CD4-positive, alpha-beta memory T cell (primary cell): Measurements from ENCODE around the gene MLLT11. TPM values are rescaled to one million over a fixed set of nuclear protein-coding genes. Genes with fewer than 3 reads are reported as not detected.

Source experiments
- CTCF ChIA-PET: fragments of 350-600 bp; sonication (Branson Sonifier 250); formaldehyde crosslinking; loops from one replicate; lab custom pipeline; 2021; ENCODE audit warnings: inconsistent platforms; ENCODE audit not compliant: partially characterized antibody; lab: Charles Lee
- POLR2A ChIA-PET: fragments of 350-600 bp; sonication (Branson Sonifier 250); formaldehyde crosslinking; loops from one replicate; lab custom pipeline; 2021; ENCODE audit not compliant: partially characterized antibody; lab: Charles Lee
- DNase-seq, 5 donors: peaks; one replicate each; pipeline versions ENCODE4 v3.0.0 to v3.0.0-alpha.2; 2020 to 2022; ENCODE audit warnings: mixed read lengths in 1 of 5
- H3K27ac ChIP-seq: one replicate; pipeline ENCODE4 v1.7.0; 2013; ENCODE audit warnings: low read depth, low read length
- H3K27me3 ChIP-seq: 2 replicates; pipeline ENCODE4 v1.7.0; 2013; ENCODE audit warnings: mild to moderate bottlenecking, low read length, moderate library complexity; ENCODE audit not compliant: insufficient read depth
- H3K36me3 ChIP-seq: 2 replicates; pipeline ENCODE4 v1.7.0; 2013; ENCODE audit warnings: mild to moderate bottlenecking, low read length, moderate library complexity; ENCODE audit not compliant: insufficient read depth
- H3K4me1 ChIP-seq: 2 replicates; pipeline ENCODE4 v1.7.0; 2013; ENCODE audit warnings: mild to moderate bottlenecking, low read length, moderate library complexity; ENCODE audit not compliant: insufficient read depth
- H3K4me3 ChIP-seq, 2 donors: one replicate each; pipeline ENCODE4 v1.7.0; 2013; ENCODE audit warnings: low read length in 2 of 2, mild to moderate bottlenecking in 1 of 2
- H3K9me3 ChIP-seq, 2 donors: one replicate each; pipeline ENCODE4 v1.7.0; 2013; ENCODE audit warnings: low read length in 2 of 2, control low read depth in 1 of 2; ENCODE audit not compliant: control insufficient read depth in 1 of 2
- H3K27ac Mint-ChIP-seq, 7 donors: one replicate each; pipeline ENCODE4 v1.8.0; 2020 to 2021; ENCODE audit warnings: mixed read lengths in 7 of 7, mild to moderate bottlenecking in 6 of 7, inconsistent platforms in 3 of 7, moderate library complexity in 3 of 7
- H3K27me3 Mint-ChIP-seq, 2 donors: one replicate each; pipeline ENCODE4 v1.8.0; 2020 to 2021; ENCODE audit warnings: mixed read lengths in 2 of 2
- H3K36me3 Mint-ChIP-seq, 2 donors: one replicate each; pipeline ENCODE4 v1.8.0; 2020 to 2021; ENCODE audit warnings: mixed read lengths in 2 of 2, inconsistent platforms in 1 of 2, mild to moderate bottlenecking in 1 of 2
- H3K4me1 Mint-ChIP-seq, 4 donors: one replicate each; pipeline ENCODE4 v1.8.0; 2020 to 2021; ENCODE audit warnings: mixed read lengths in 4 of 4, mild to moderate bottlenecking in 1 of 4
- H3K4me3 Mint-ChIP-seq, 8 donors: one replicate each; pipeline ENCODE4 v1.8.0; 2020 to 2021; ENCODE audit warnings: mixed read lengths in 8 of 8, mild to moderate bottlenecking in 7 of 8, moderate library complexity in 6 of 8, inconsistent platforms in 3 of 8
- H3K9me3 Mint-ChIP-seq, 8 donors: one replicate each; pipeline ENCODE4 v1.8.0; 2020 to 2021; ENCODE audit warnings: mixed read lengths in 8 of 8, mild to moderate bottlenecking in 5 of 8, inconsistent platforms in 3 of 8, moderate library complexity in 1 of 8
- intact Hi-C: fragments of 100-400 bp; cut with micrococcal nuclease; formaldehyde crosslinking; loops from one replicate; pipeline ENCODE4 v1.15.1; 2023
- polyA plus RNA-seq, 2 donors: library from polyadenylated mRNA; unstranded; fragments of 300-500 nt; fragmentation: Illumina TruSeq; gene quantifications; one replicate each; pipeline ENCODE4 v1.2.3, GENCODE V29; 2021
- total RNA-seq, 2 experiments: library from RNA; stranded (reverse); gene quantifications; one replicate each; pipeline ENCODE4 v1.2.3, GENCODE V29; 2021

Gene MLLT11
- total and polyA plus RNA-seq, 4 experiments from 2014 or later = 3.6 to 4.9 (median 4.2) TPM

DNA sequence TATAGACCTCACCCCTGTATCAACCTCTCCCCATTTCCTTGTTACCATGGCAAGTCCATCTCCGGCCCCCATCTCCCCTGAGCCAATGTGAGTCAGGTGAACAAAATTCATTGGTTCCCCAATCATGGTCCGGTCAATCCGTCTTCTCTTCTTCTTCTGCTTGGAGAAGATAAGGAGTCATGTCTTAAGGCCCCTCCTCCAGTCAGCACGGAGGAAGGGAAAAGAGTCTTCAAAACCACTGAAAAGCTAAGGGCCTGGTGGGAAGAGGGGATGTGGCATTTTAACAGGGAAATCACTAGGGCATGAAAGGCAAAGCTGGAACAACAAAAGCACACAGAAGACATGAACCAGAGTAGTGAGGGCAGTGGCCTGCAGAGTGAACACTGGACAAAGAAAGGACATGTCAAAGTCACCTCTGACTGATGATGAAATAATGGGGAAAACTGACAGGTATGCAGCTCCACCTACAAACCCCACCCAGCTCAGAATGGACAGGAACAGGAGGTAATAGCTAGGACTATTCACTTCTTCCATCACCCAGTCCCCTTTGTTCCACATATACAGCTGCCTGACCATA, 5.1 kb upstream of the MLLT11 start:
- peak overlapping the region; percentile 90 for H3K27ac ChIP-seq
- Mint-ChIP-seq H3K36me3 (peaks cover 71 to 88% of the 10 kb centered on the region in 2 donors), H3K9me3 (peaks cover 0 to 7% (median 0%) of the 10 kb centered on the region in 8 donors), H3K27me3 (peaks cover 0 to 1% of the 10 kb centered on the region in 2 donors), H3K4me1 (peaks cover 35 to 96% (median 55%) of the 10 kb centered on the region in 4 donors), H3K27ac (peak overlapping the region; percentile 98 to 100 (median 99)), H3K4me3 (peak overlapping the region; percentile 96 to 100 (median 100))
- peaks cover 46% of the 10 kb centered on the region for H3K36me3 ChIP-seq
- peaks cover 67% of the 10 kb centered on the region for H3K4me1 ChIP-seq
- DNase-seq = no peak
- H3K27me3 ChIP-seq = no peaks in the 10 kb centered on the region
- H3K9me3 ChIP-seq = no peaks in the 10 kb centered on the region
- H3K4me3 ChIP-seq = peak overlapping the region; percentile 87 to 93
- ChIA-PET CTCF (interaction anchor here (0.9 to 9.0 kb wide), 9 partner anchors 8 to 101 kb away, joined by 3 to 92 read pairs (median 5); partner anchors contain the start of genes C1orf56, GABPB2, MINDY1 and TNFAIP8L2), POLR2A (interaction anchor here (1.1 to 16.6 kb wide), 13 partner anchors 8 to 850 kb away, joined by 3 to 325 read pairs (median 6); partner anchors contain the start of genes BNIPL, C1orf56, GABPB2 and MINDY1)
- intact Hi-C loops = loop anchor here (5.0 kb wide), 1 partner anchor 493 kb away; no protein-coding TSS in a partner anchor

DNA sequence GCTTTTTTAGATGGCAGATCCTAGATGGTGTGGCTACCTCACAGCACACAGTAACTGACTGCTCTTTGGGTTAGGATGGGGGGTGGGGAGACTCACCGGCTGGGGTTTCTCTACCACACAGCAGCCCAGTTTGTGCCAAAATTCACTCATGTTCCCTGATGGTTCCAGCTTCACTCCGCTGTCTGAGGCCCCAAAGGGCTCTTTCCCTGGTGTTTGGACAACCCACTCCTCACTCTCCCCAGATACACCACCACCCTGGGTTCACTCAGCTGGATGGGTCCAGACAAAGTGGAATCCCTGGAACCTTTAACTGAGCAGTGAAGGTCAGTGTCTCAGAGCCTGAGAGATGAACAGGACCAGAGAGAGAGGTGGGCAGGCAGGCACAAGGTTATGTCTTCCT, 4.6 kb upstream of the MLLT11 start:
- Mint-ChIP-seq H3K36me3 (peaks cover 71 to 86% of the 10 kb centered on the region in 2 donors), H3K27me3 (peaks cover 0 to 1% of the 10 kb centered on the region in 2 donors), H3K9me3 (peaks cover 0 to 7% (median 0%) of the 10 kb centered on the region in 8 donors), H3K4me3 (peak overlapping the region; percentile 96 to 100 (median 100)), H3K27ac (peak overlapping the region; percentile 98 to 100 (median 99)), H3K4me1 (peaks cover 37 to 96% (median 56%) of the 10 kb centered on the region in 4 donors)
- peak overlapping the region; percentile 87 to 93 for H3K4me3 ChIP-seq
- intact Hi-C loops = loop anchor here (5.0 kb wide), 1 partner anchor 493 kb away; no protein-coding TSS in a partner anchor
- H3K4me1 ChIP-seq = peaks cover 72% of the 10 kb centered on the region
- no peaks in the 10 kb centered on the region for H3K9me3 ChIP-seq
- POLR2A ChIA-PET = interaction anchor here (0.9 to 16.6 kb wide), 17 partner anchors 9 to 849 kb away, joined by 3 to 325 read pairs (median 5); partner anchors contain the start of genes BNIPL, C1orf56, GABPB2 and MINDY1
- peaks cover 46% of the 10 kb centered on the region for H3K36me3 ChIP-seq
- DNase-seq = no peak
- H3K27me3 ChIP-seq = no peaks in the 10 kb centered on the region
- CTCF ChIA-PET = interaction anchor here (0.9 to 9.0 kb wide), 8 partner anchors 9 to 101 kb away, joined by 3 to 92 read pairs (median 6); partner anchors contain the start of genes C1orf56, GABPB2, MINDY1 and TNFAIP8L2
- H3K27ac ChIP-seq = peak overlapping the region; percentile 90

DNA sequence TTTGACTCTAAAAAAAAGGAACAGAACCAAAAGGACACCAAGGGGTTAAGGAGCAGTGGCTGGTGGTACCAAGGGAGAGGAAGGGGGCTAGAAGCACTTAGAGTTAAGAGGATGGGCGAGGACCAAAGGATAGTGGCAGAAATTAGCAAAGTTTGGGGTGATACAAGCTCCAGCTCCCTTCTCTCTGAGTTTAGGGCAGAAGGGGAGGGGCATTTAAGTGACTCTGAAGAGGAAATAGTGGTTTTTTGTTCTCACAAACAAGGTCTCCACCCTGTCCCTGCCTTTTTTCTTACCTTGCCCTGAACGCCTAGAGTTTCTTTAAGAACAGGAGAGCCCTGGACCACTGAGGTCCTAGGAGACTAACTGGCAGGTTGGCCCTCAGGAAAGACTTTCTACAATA, 4.0 kb upstream of the MLLT11 start:
- ChIA-PET CTCF (interaction anchor here (1.4 to 9.0 kb wide), 8 partner anchors 9 to 100 kb away, joined by 3 to 92 read pairs (median 10); partner anchors contain the start of genes C1orf56, GABPB2, MINDY1 and TNFAIP8L2), POLR2A (interaction anchor here (0.9 to 16.6 kb wide), 18 partner anchors 9 to 849 kb away, joined by 3 to 325 read pairs (median 5); partner anchors contain the start of genes BNIPL, C1orf56, GABPB2 and MINDY1)
- Histone ChIP-seq H3K27me3 (no peaks in the 10 kb centered on the region), H3K27ac (peak overlapping the region; percentile 90), H3K4me1 (peaks cover 76% of the 10 kb centered on the region), H3K9me3 (no peaks in the 10 kb centered on the region), H3K4me3 (peak overlapping the region; percentile 89 to 93), H3K36me3 (peaks cover 46% of the 10 kb centered on the region)
- Mint-ChIP-seq H3K27me3 (peaks cover 0 to 1% of the 10 kb centered on the region in 2 donors), H3K27ac (peak overlapping the region; percentile 98 to 100 (median 99)), H3K4me3 (peak overlapping the region; percentile 96 to 100 (median 100)), H3K9me3 (peaks cover 0 to 7% (median 0%) of the 10 kb centered on the region in 8 donors), H3K36me3 (peaks cover 68 to 84% of the 10 kb centered on the region in 2 donors), H3K4me1 (peaks cover 39 to 96% (median 57%) of the 10 kb centered on the region in 4 donors)
- intact Hi-C loops = loop anchor here (1.0 to 5.0 kb wide), 3 partner anchors 8 to 494 kb away; partner anchors contain the start of gene PRUNE1
- peak; percentile 62 to 75 (median 71) for DNase-seq

DNA sequence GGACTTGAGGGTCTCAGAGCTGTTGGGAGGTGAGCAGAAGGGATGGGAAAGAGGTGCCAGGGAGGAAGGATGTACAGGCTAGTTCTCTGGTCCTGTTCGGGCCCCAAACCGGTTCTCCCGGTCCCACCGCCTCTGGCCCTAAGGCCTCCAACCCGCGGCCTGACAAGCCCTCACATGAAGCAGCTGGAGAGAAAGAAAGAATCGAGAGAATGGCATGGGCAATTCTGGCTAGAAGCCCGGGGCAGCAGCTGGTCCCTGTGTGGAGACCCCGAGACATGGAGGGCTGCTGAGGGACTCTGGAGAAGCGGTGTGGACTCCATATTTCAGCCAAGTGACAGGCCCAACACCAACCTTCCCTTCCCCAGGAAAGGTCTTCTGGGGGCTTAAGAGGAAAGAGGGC, 1.5 kb upstream of the MLLT11 start:
- DNase-seq = no peak
- intact Hi-C loops = loop anchor here (5.0 kb wide), 1 partner anchor 496 kb away; no protein-coding TSS in a partner anchor
- Mint-ChIP-seq H3K27me3 (peaks cover 0 to 1% of the 10 kb centered on the region in 2 donors), H3K9me3 (peaks cover 0 to 7% (median 0%) of the 10 kb centered on the region in 8 donors), H3K36me3 (peaks cover 45 to 59% of the 10 kb centered on the region in 2 donors), H3K27ac (peak overlapping the region; percentile 98 to 100 (median 99)), H3K4me1 (peaks cover 31 to 74% (median 40%) of the 10 kb centered on the region in 4 donors), H3K4me3 (peak overlapping the region; percentile 96 to 100 (median 100))
- peaks cover 24% of the 10 kb centered on the region for H3K36me3 ChIP-seq
- H3K9me3 ChIP-seq = no peaks in the 10 kb centered on the region
- peak overlapping the region; percentile 90 for H3K27ac ChIP-seq
- ChIA-PET CTCF (interaction anchor here (0.6 to 9.0 kb wide), 16 partner anchors 8 to 98 kb away, joined by 3 to 92 read pairs (median 8); partner anchors contain the start of genes C1orf56, GABPB2, MINDY1 and TNFAIP8L2), POLR2A (interaction anchor here (0.5 to 16.6 kb wide), 27 partner anchors 10 to 1171 kb away, joined by 3 to 325 read pairs (median 4); partner anchors contain the start of genes BNIPL, C1orf56, GABPB2 and LYSMD1)
- H3K4me3 ChIP-seq = peak overlapping the region; percentile 89 to 93
- peaks cover 51% of the 10 kb centered on the region for H3K4me1 ChIP-seq
- H3K27me3 ChIP-seq = no peaks in the 10 kb centered on the region

- Histone ChIP-seq H3K36me3 (peaks cover 17% of the 10 kb centered on the region), H3K4me1 (peaks cover 44% of the 10 kb centered on the region), H3K27me3 (no peaks in the 10 kb centered on the region), H3K27ac (peak within 1 kb of the TSS; percentile 90), H3K9me3 (no peaks in the 10 kb centered on the region), H3K4me3 (peak within 1 kb of the TSS; percentile 89 to 93)
- POLR2A ChIA-PET = interaction anchor here (0.6 to 16.6 kb wide), 24 partner anchors 9 to 696 kb away, joined by 3 to 325 read pairs (median 4); partner anchors contain the start of genes BNIPL, C1orf56, GABPB2 and LYSMD1
- Mint-ChIP-seq H3K36me3 (peaks cover 40 to 53% of the 10 kb centered on the region in 2 donors), H3K27me3 (peaks cover 0 to 1% of the 10 kb centered on the region in 2 donors), H3K4me3 (peak within 1 kb of the TSS; percentile 96 to 100 (median 100)), H3K4me1 (peaks cover 31 to 69% (median 38%) of the 10 kb centered on the region in 4 donors), H3K27ac (peak within 1 kb of the TSS; percentile 98 to 100 (median 99)), H3K9me3 (peaks cover 0 to 7% (median 0%) of the 10 kb centered on the region in 8 donors)
- intact Hi-C loops = loop anchor here (1.0 to 5.0 kb wide), 3 partner anchors 11 to 497 kb away; partner anchors contain the start of gene GABPB2
- peak; percentile 81 to 85 (median 85) for DNase-seq
- CTCF ChIA-PET = interaction anchor here (0.6 to 9.0 kb wide), 12 partner anchors 9 to 97 kb away, joined by 4 to 92 read pairs (median 8); partner anchors contain the start of genes C1orf56, GABPB2, MINDY1 and TNFAIP8L2
Observed at GRCh38 chr1:151059109-151060006, 839 bp upstream of the MLLT11 start, which contains the start of gene CDC42SE1. Gene CDC42SE1, minus strand, starts transcription at chr1:151059622. Its CDS starts 3,892 bp downstream, at chr1:151055730.
